Astrocyte (in vitro differentiated cells and primary cell): ENCODE data around the gene MEST. TPM values are rescaled to one million over a fixed set of nuclear protein-coding genes. Genes with fewer than 3 reads are reported as not detected.

Experiments
- DNase-seq: peaks from one replicate; pipeline ENCODE4 v3.0.0-alpha.2; 2010; ENCODE audit warnings: low read depth
- FAIRE-seq: peaks from 2 replicates; lab custom pipeline; 2011; peaks lifted over from hg19 to GRCh38; lab: Jason Lieb, UNC
- H2AFZ ChIP-seq: 2 replicates; pipeline ENCODE4 v1.6.0; 2012; ENCODE audit warnings: low read depth, low read length, inconsistent platforms
- H3K27ac ChIP-seq: 2 replicates; pipeline ENCODE4 v1.5.1; 2011; ENCODE audit warnings: low read depth, low read length, inconsistent platforms
- H3K27me3 ChIP-seq: 2 replicates; pipeline ENCODE4 v1.6.0; 2011; ENCODE audit warnings: low read length, inconsistent platforms; ENCODE audit not compliant: insufficient read depth
- H3K36me3 ChIP-seq: 2 replicates; pipeline ENCODE4 v1.5.1; 2011; ENCODE audit warnings: low read length, inconsistent platforms; ENCODE audit not compliant: insufficient read depth
- H3K4me1 ChIP-seq: 2 replicates; pipeline ENCODE4 v1.5.1; 2011; ENCODE audit warnings: low read length, inconsistent platforms; ENCODE audit not compliant: insufficient read depth
- H3K4me2 ChIP-seq: 2 replicates; pipeline ENCODE4 v1.6.0; 2012; ENCODE audit warnings: low read length, inconsistent platforms
- H3K4me3 ChIP-seq: 2 replicates; pipeline ENCODE4 v1.5.1; 2011; ENCODE audit warnings: low read depth, mild to moderate bottlenecking, low read length, inconsistent platforms; ENCODE audit not compliant: insufficient read depth
- H3K79me2 ChIP-seq: 2 replicates; pipeline ENCODE4 v1.6.0; 2012; ENCODE audit warnings: mild to moderate bottlenecking, low read length, inconsistent platforms; ENCODE audit not compliant: insufficient read depth
- H3K9ac ChIP-seq: 2 replicates; pipeline ENCODE4 v1.6.0; 2012; ENCODE audit warnings: mild to moderate bottlenecking, low read length, inconsistent platforms
- H3K9me3 ChIP-seq: 2 replicates; pipeline ENCODE4 v1.5.1; 2012; ENCODE audit warnings: low read depth, mild to moderate bottlenecking, low read length, inconsistent platforms; ENCODE audit not compliant: insufficient read depth
- H4K20me1 ChIP-seq: 2 replicates; pipeline ENCODE4 v1.6.0; 2012; ENCODE audit warnings: low read length, inconsistent platforms; ENCODE audit not compliant: insufficient read depth
- H3K27ac Mint-ChIP-seq: one replicate; pipeline ENCODE4 v1.8.0; 2021; ENCODE audit warnings: mild to moderate bottlenecking, mixed read lengths; ENCODE audit not compliant: unreplicated experiment
- H3K27me3 Mint-ChIP-seq: one replicate; pipeline ENCODE4 v1.8.0; 2021; ENCODE audit warnings: low read depth, mixed read lengths; ENCODE audit not compliant: unreplicated experiment
- H3K36me3 Mint-ChIP-seq: one replicate; pipeline ENCODE4 v1.8.0; 2021; ENCODE audit warnings: low read depth, mixed read lengths; ENCODE audit not compliant: unreplicated experiment
- H3K4me1 Mint-ChIP-seq: one replicate; pipeline ENCODE4 v1.8.0; 2021; ENCODE audit warnings: low read depth, mixed read lengths; ENCODE audit not compliant: unreplicated experiment
- H3K4me3 Mint-ChIP-seq: one replicate; pipeline ENCODE4 v1.8.0; 2021; ENCODE audit warnings: mild to moderate bottlenecking, moderate library complexity, mixed read lengths; ENCODE audit not compliant: unreplicated experiment
- H3K9me3 Mint-ChIP-seq: one replicate; pipeline ENCODE4 v1.8.0; 2021; ENCODE audit warnings: mild to moderate bottlenecking, mixed read lengths; ENCODE audit not compliant: unreplicated experiment
- EZH2 ChIP-seq: IDR thresholded peaks from 2 replicates; pipeline ENCODE4 v1.6.1; 2012; ENCODE audit warnings: mild to moderate bottlenecking, low read length, inconsistent platforms; ENCODE audit not compliant: insufficient read depth
- total RNA-seq: library from RNA; stranded (reverse); gene quantifications from 2 replicates; pipeline ENCODE4 v1.2.1, GENCODE V29; 2021
- TF ChIP-seq, protein P1 (sequence below): IDR thresholded peaks from 2 replicates; pipeline ENCODE4 v1.5.1; 2011; ENCODE audit warnings: low read depth, mild to moderate bottlenecking, inconsistent platforms, low read length, moderate library complexity; ENCODE audit not compliant: insufficient read depth

MEST gene
- total RNA-seq, 1 donor from 2014 or later = 214 TPM

DNA sequence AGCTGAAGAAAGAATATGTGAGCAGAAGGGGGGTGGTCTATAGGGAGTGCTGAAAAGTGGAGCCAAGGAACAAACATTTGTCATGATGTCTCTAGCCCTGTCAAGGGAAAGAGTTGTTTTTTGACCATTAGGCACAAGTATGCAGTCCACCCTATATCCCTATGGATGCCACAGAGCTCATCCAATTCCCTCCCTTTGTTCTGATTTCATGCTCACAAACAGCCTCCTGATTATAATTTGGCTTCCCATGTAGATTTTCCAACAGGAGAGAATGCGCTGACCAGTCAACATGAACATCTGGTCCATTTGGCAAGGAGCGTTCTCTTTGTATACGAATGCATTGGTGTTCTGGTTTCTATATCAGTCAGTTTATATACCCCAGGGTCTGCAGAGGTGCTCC, 38.9 kb upstream of the MEST start:
- Mint-ChIP-seq H3K36me3 (no peaks in the 10 kb centered on the region), H3K27me3 (no peaks in the 10 kb centered on the region), H3K27ac (no peak overlapping the region), H3K9me3 (peaks cover 11% of the 10 kb centered on the region), H3K4me3 (no peak overlapping the region), H3K4me1 (no peaks in the 10 kb centered on the region)
- H4K20me1 ChIP-seq = no peaks in the 10 kb centered on the region
- no peaks in the 10 kb centered on the region for H3K79me2 ChIP-seq
- DNase-seq (no peak), FAIRE-seq (no peak)
- H3K4me3 ChIP-seq = no peak overlapping the region
- H3K27me3 ChIP-seq = no peaks in the 10 kb centered on the region
- no peak overlapping the region for H2AFZ ChIP-seq
- no peaks in the 10 kb centered on the region for H3K36me3 ChIP-seq
- no peak overlapping the region for H3K4me2 ChIP-seq
- TF ChIP-seq EZH2 = no peak
- TF ChIP-seq, protein P1, sequence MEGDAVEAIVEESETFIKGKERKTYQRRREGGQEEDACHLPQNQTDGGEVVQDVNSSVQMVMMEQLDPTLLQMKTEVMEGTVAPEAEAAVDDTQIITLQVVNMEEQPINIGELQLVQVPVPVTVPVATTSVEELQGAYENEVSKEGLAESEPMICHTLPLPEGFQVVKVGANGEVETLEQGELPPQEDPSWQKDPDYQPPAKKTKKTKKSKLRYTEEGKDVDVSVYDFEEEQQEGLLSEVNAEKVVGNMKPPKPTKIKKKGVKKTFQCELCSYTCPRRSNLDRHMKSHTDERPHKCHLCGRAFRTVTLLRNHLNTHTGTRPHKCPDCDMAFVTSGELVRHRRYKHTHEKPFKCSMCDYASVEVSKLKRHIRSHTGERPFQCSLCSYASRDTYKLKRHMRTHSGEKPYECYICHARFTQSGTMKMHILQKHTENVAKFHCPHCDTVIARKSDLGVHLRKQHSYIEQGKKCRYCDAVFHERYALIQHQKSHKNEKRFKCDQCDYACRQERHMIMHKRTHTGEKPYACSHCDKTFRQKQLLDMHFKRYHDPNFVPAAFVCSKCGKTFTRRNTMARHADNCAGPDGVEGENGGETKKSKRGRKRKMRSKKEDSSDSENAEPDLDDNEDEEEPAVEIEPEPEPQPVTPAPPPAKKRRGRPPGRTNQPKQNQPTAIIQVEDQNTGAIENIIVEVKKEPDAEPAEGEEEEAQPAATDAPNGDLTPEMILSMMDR = no peak
- H3K9ac ChIP-seq = no peak overlapping the region
- H3K27ac ChIP-seq = no peak overlapping the region
- H3K4me1 ChIP-seq = no peaks in the 10 kb centered on the region
- H3K9me3 ChIP-seq = no peaks in the 10 kb centered on the region

- TF ChIP-seq, protein P1 = no peak
- TF ChIP-seq EZH2 = no peak
Observed at GRCh38 chr7:130454959-130455358, 36.9 kb upstream of the MEST start.

GRCh38 chr7:130458257-130458656, 33.6 kb upstream of the MEST start:
- Histone ChIP-seq H4K20me1 (no peaks in the 10 kb centered on the region), H3K79me2 (no peaks in the 10 kb centered on the region), H2AFZ (no peak overlapping the region), H3K27me3 (no peaks in the 10 kb centered on the region), H3K4me2 (no peak overlapping the region), H3K4me3 (no peak overlapping the region), H3K9ac (no peak overlapping the region), H3K36me3 (no peaks in the 10 kb centered on the region), H3K9me3 (no peaks in the 10 kb centered on the region), H3K4me1 (no peaks in the 10 kb centered on the region), H3K27ac (no peak overlapping the region)
- Mint-ChIP-seq H3K4me1 (no peaks in the 10 kb centered on the region), H3K27ac (no peak overlapping the region), H3K27me3 (no peaks in the 10 kb centered on the region), H3K4me3 (no peak overlapping the region), H3K9me3 (peaks cover 17% of the 10 kb centered on the region), H3K36me3 (no peaks in the 10 kb centered on the region)
- DNase-seq (no peak), FAIRE-seq (no peak)
- TF ChIP-seq EZH2 = no peak
- TF ChIP-seq, protein P1 = no peak

More at GRCh38 chr7:130454959-130455358, 36.9 kb upstream of the MEST start:
- H3K9ac ChIP-seq = no peak overlapping the region
- no peak overlapping the region for H3K4me3 ChIP-seq
- no peaks in the 10 kb centered on the region for H3K27me3 Mint-ChIP-seq
- no peaks in the 10 kb centered on the region for H3K36me3 Mint-ChIP-seq
- no peak overlapping the region for H3K4me2 ChIP-seq
- no peaks in the 10 kb centered on the region for H3K36me3 ChIP-seq
- FAIRE-seq (no peak), DNase-seq (no peak)
- H3K4me1 ChIP-seq = no peaks in the 10 kb centered on the region
- peaks cover 17% of the 10 kb centered on the region for H3K9me3 Mint-ChIP-seq
- no peaks in the 10 kb centered on the region for H4K20me1 ChIP-seq
- no peaks in the 10 kb centered on the region for H3K4me1 Mint-ChIP-seq
- no peak overlapping the region for H3K27ac ChIP-seq
- no peak overlapping the region for H2AFZ ChIP-seq
- H3K4me3 Mint-ChIP-seq = no peak overlapping the region
- H3K27me3 ChIP-seq = no peaks in the 10 kb centered on the region
- H3K79me2 ChIP-seq = no peaks in the 10 kb centered on the region
- H3K9me3 ChIP-seq = no peaks in the 10 kb centered on the region
- no peak overlapping the region for H3K27ac Mint-ChIP-seq
